HCT116 (cell line): Measurements from ENCODE around the gene GMEB2. TPM values are rescaled to one million over a fixed set of nuclear protein-coding genes. Genes with fewer than 3 reads are reported as not detected.

Experiments
- ATAC-seq: fragments of 200-7000 bp; cut with Tn5 transposase; 2 replicates; pipeline ENCODE4 v1.9.1; 2020; ENCODE audit warnings: mild to moderate bottlenecking, moderate library complexity
- BruUV-seq: library from RNA; stranded (reverse); fragments of 400-500 nt; replicated peaks from 2 replicates; lab custom pipeline; 2021; lab: Mats Ljungman, UMichigan
- CTCF ChIA-PET: fragments of 300-600 bp; sonication (Branson Sonifier 250); formaldehyde crosslinking; loops from one replicate; lab custom pipeline; 2021; ENCODE audit warnings: antibody characterized with exemption; lab: Charles Lee
- POLR2A ChIA-PET: fragments of 300-600, 350-600 bp; sonication (Branson Sonifier 250); formaldehyde crosslinking; loops from one replicate; lab custom pipeline; 2021; ENCODE audit warnings: antibody characterized with exemption; lab: Charles Lee
- RAD21 ChIA-PET, 2 experiments: fragments of 300-600 bp; sonication (Branson Sonifier 250); formaldehyde crosslinking; loops; one replicate each; lab custom pipeline; 2023; ENCODE audit warnings: low total read pairs in 2 of 2; ENCODE audit not compliant: uncharacterized antibody in 2 of 2, unreplicated experiment in 2 of 2, low non-redundant PET in 1 of 2; lab: Charles Lee
- DNase-seq: peaks from one replicate; pipeline ENCODE4 v3.0.0-alpha.2; 2010; ENCODE audit warnings: low read depth, low spot score
- H2AFZ ChIP-seq: fragments of 200-600 bp; shearing (Covaris generic), sonication (generic); 2 replicates; pipeline ENCODE4 v1.6.1; 2017; ENCODE audit warnings: low read depth, mixed run types, mixed read lengths, antibody characterized with exemption, low read length; ENCODE audit not compliant: poor library complexity, severe bottlenecking
- H3K27ac ChIP-seq: 2 replicates; pipeline ENCODE4 v1.5.1; 2012; ENCODE audit warnings: low read depth, low read length
- H3K27me3 ChIP-seq: fragments of 200-600 bp; sonication (generic); 2 replicates; pipeline ENCODE4 v1.6.1; 2016; ENCODE audit warnings: mixed run types, low read length, mixed read lengths; ENCODE audit not compliant: insufficient read depth
- H3K36me3 ChIP-seq, 2 experiments: fragments of 200-500 bp in 1 of 2; fragments of 200-600 bp in 1 of 2; sonication (Bioruptor generic) in 1 of 2; sonication (generic) in 1 of 2; 2 replicates each; pipeline versions ENCODE4 v1.5.1 to v1.6.1; 2014 to 2016; ENCODE audit warnings: low read length in 2 of 2, inconsistent platforms in 1 of 2, mixed read lengths in 1 of 2, mixed run types in 1 of 2; ENCODE audit not compliant: insufficient read depth in 2 of 2, control insufficient read depth in 1 of 2
- H3K4me1 ChIP-seq, 2 experiments: fragments of 200-600 bp in 1 of 2; sonication (generic) in 1 of 2; 2 replicates each; pipeline versions ENCODE4 v1.5.1 to v1.6.1; 2012 to 2017; ENCODE audit warnings: low read length in 2 of 2, inconsistent platforms in 1 of 2, mild to moderate bottlenecking in 1 of 2, mixed read lengths in 1 of 2, mixed run types in 1 of 2, moderate library complexity in 1 of 2; ENCODE audit not compliant: insufficient read depth in 2 of 2, control insufficient read depth in 1 of 2
- H3K4me2 ChIP-seq: fragments of 200-600 bp; sonication (generic); 2 replicates; pipeline ENCODE4 v1.6.1; 2017; ENCODE audit warnings: mixed run types, low read length, mixed read lengths
- H3K4me3 ChIP-seq, 2 experiments: fragments of 200-600 bp in 1 of 2; sonication (generic) in 1 of 2; replicated peaks in 1 of 2; 2 replicates each; pipeline ENCODE4 v1.5.1; 2011 to 2016; ENCODE audit warnings: low read length in 2 of 2, control low read depth in 1 of 2, low read depth in 1 of 2, mild to moderate bottlenecking in 1 of 2, mixed read lengths in 1 of 2, mixed run types in 1 of 2
- H3K79me2 ChIP-seq: fragments of 200-600 bp; sonication (generic); 2 replicates; pipeline ENCODE4 v1.6.1; 2017; ENCODE audit warnings: mild to moderate bottlenecking, mixed run types, low read length, moderate library complexity, mixed read lengths; ENCODE audit not compliant: insufficient read depth
- H3K9ac ChIP-seq: fragments of 200-600 bp; sonication (generic); 2 replicates; pipeline ENCODE4 v1.6.1; 2016; ENCODE audit warnings: low read length, mixed read lengths
- H3K9me2 ChIP-seq: fragments of 200-600 bp; sonication (generic), shearing (Covaris generic); 2 replicates; pipeline ENCODE4 v1.6.1; 2017; ENCODE audit warnings: mixed run types, mild to moderate bottlenecking, moderate library complexity; ENCODE audit not compliant: insufficient read depth
- H3K9me3 ChIP-seq, 2 experiments: fragments of 200-500 bp in 1 of 2; fragments of 200-600 bp in 1 of 2; sonication (Bioruptor generic) in 1 of 2; sonication (generic) in 1 of 2; 2 replicates each; pipeline ENCODE4 v1.6.1; 2014 to 2017; ENCODE audit warnings: low read length in 2 of 2, mixed read lengths in 2 of 2, inconsistent platforms in 1 of 2, low read depth in 1 of 2, mild to moderate bottlenecking in 1 of 2, mixed run types in 1 of 2, moderate library complexity in 1 of 2; ENCODE audit not compliant: control insufficient read depth in 1 of 2, insufficient read depth in 1 of 2
- H4K20me1 ChIP-seq: fragments of 200-600 bp; sonication (generic), shearing (Covaris generic); 2 replicates; pipeline ENCODE4 v1.6.1; 2017; ENCODE audit warnings: mixed run types, mild to moderate bottlenecking, moderate library complexity; ENCODE audit not compliant: insufficient read depth
- CBX3 ChIP-seq: IDR thresholded peaks from 2 replicates; pipeline ENCODE4 v1.6.1; 2012; ENCODE audit warnings: low read depth
- EZH2phosphoT487 ChIP-seq: fragments of 200-600 bp; IDR thresholded peaks from 2 replicates; pipeline ENCODE4 v1.6.1; 2018; ENCODE audit warnings: antibody characterized with exemption, borderline replicate concordance
- POLR2A ChIP-seq: IDR thresholded peaks from 2 replicates; pipeline ENCODE4 v1.7.0; 2011; ENCODE audit warnings: borderline replicate concordance; ENCODE audit not compliant: insufficient read depth, insufficient read length; ENCODE audit errors: extremely low read depth
- POLR2AphosphoS5 ChIP-seq: IDR thresholded peaks from 2 replicates; pipeline ENCODE4 v1.6.1; 2011; ENCODE audit warnings: mild to moderate bottlenecking, low read depth, low read length, moderate library complexity
- RAD21 ChIP-seq: IDR thresholded peaks from 2 replicates; pipeline ENCODE4 v1.6.1; 2012; ENCODE audit warnings: low read depth, mild to moderate bottlenecking
- TCF7L2 ChIP-seq: IDR thresholded peaks from 2 replicates; pipeline ENCODE4 v1.7.0; 2011; ENCODE audit warnings: borderline replicate concordance, inconsistent platforms; ENCODE audit not compliant: insufficient read depth, insufficient read length; ENCODE audit errors: extremely low read depth
- YY1 ChIP-seq: IDR thresholded peaks from 2 replicates; pipeline ENCODE4 v1.6.1; 2011; ENCODE audit warnings: low read length, low read depth, moderate library complexity, mild to moderate bottlenecking; ENCODE audit not compliant: insufficient replicate concordance; ENCODE audit errors: extremely low read depth
- ZFX ChIP-seq: fragments of 450-650 bp; IDR thresholded peaks from 2 replicates; pipeline ENCODE4 v1.6.1; 2017
- intact Hi-C: fragments of 100-400 bp; cut with micrococcal nuclease; formaldehyde crosslinking; loops from 2 replicates; pipeline ENCODE4 v1.10.0; 2022
- total RNA-seq: library from RNA; stranded (reverse); gene quantifications from one replicate; pipeline ENCODE4 v1.2.1, GENCODE V29; 2021; ENCODE audit not compliant: unreplicated experiment
- TF ChIP-seq, protein P1 (sequence below): IDR thresholded peaks from 2 replicates; pipeline ENCODE4 v1.6.1; 2011; ENCODE audit warnings: mild to moderate bottlenecking, low read length, moderate library complexity; ENCODE audit not compliant: insufficient replicate concordance; ENCODE audit errors: extremely low read depth
- TF ChIP-seq, protein P2 (sequence below), 3 experiments: fragments of 200-600 bp in 1 of 3; sonication (generic) in 1 of 3; IDR thresholded peaks in 2 of 3; conservative IDR thresholded peaks in 1 of 3; 2 replicates each; pipeline ENCODE4 v1.5.1; 2012 to 2017; ENCODE audit warnings: low read depth in 2 of 3, low read length in 2 of 3, antibody characterized with exemption in 1 of 3, borderline replicate concordance in 1 of 3, control low read depth in 1 of 3, mild to moderate bottlenecking in 1 of 3, mixed read lengths in 1 of 3, mixed run types in 1 of 3, moderate library complexity in 1 of 3; ENCODE audit not compliant: insufficient read depth in 1 of 3
- TF ChIP-seq, protein P3 (sequence below): IDR thresholded peaks from 2 replicates; pipeline ENCODE4 v1.6.1; 2012; ENCODE audit warnings: low read depth

GMEB2 gene
- total RNA-seq, 1 experiment from 2014 or later, result 13.9 TPM

DNA sequence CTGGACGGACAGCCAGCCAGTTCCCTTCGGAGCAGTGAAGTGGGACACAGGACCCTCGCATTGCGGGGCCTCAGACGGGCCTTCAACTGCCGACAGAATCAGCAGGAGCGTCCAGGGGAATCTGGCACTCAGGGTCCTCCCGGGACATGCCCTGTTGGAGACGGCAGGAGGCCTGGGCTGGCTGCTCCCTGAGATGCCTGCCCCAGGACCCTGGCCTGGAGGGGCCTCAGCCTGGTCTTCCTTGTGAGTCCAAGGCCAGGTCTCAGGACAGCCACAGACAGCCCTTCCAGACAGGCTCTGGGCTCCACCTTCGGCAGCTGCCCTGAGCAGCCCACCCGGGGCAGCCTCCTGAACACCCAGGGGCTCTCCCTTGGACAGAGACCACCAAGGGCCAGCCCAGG, 38.3 kb downstream of the GMEB2 start:
- ATAC-seq (no peak), DNase-seq (no peak)
- ChIA-PET RAD21 (no interaction called here), CTCF (no interaction called here), POLR2A (no interaction called here)
- intact Hi-C loops, result no loop called here
- H3K27me3 ChIP-seq, result no peaks in the 10 kb centered on the region
- no peaks in the 10 kb centered on the region for H3K79me2 ChIP-seq
- H3K4me2 ChIP-seq, result no peak overlapping the region
- H3K9me2 ChIP-seq, result no peaks in the 10 kb centered on the region
- no peak overlapping the region for H3K9ac ChIP-seq
- no peaks in the 10 kb centered on the region for H3K36me3 ChIP-seq
- BruUV-seq, result no TSS peak
- no peaks in the 10 kb centered on the region for H3K9me3 ChIP-seq
- no peak overlapping the region for H3K4me3 ChIP-seq
- H3K4me1 ChIP-seq, result no peaks in the 10 kb centered on the region
- TF ChIP-seq YY1 (no peak), CBX3 (no peak), ZFX (no peak), POLR2AphosphoS5 (no peak), TCF7L2 (no peak), EZH2phosphoT487 (no peak), POLR2A (no peak), RAD21 (no peak)
- TF ChIP-seq, protein P1, sequence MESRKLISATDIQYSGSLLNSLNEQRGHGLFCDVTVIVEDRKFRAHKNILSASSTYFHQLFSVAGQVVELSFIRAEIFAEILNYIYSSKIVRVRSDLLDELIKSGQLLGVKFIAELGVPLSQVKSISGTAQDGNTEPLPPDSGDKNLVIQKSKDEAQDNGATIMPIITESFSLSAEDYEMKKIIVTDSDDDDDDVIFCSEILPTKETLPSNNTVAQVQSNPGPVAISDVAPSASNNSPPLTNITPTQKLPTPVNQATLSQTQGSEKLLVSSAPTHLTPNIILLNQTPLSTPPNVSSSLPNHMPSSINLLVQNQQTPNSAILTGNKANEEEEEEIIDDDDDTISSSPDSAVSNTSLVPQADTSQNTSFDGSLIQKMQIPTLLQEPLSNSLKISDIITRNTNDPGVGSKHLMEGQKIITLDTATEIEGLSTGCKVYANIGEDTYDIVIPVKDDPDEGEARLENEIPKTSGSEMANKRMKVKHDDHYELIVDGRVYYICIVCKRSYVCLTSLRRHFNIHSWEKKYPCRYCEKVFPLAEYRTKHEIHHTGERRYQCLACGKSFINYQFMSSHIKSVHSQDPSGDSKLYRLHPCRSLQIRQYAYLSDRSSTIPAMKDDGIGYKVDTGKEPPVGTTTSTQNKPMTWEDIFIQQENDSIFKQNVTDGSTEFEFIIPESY, result no peak
- TF ChIP-seq, protein P2, sequence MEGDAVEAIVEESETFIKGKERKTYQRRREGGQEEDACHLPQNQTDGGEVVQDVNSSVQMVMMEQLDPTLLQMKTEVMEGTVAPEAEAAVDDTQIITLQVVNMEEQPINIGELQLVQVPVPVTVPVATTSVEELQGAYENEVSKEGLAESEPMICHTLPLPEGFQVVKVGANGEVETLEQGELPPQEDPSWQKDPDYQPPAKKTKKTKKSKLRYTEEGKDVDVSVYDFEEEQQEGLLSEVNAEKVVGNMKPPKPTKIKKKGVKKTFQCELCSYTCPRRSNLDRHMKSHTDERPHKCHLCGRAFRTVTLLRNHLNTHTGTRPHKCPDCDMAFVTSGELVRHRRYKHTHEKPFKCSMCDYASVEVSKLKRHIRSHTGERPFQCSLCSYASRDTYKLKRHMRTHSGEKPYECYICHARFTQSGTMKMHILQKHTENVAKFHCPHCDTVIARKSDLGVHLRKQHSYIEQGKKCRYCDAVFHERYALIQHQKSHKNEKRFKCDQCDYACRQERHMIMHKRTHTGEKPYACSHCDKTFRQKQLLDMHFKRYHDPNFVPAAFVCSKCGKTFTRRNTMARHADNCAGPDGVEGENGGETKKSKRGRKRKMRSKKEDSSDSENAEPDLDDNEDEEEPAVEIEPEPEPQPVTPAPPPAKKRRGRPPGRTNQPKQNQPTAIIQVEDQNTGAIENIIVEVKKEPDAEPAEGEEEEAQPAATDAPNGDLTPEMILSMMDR (IDR thresholded peaks at IDR 0.05 in 2 of 3, conservative IDR thresholded peaks at IDR 0.05 in 1 of 3; ENCODE audit: borderline replicate concordance in 1 of 3, insufficient read depth in 1 of 3, low read depth in 2 of 3, low read length in 2 of 3), result no peak
- TF ChIP-seq, protein P3, sequence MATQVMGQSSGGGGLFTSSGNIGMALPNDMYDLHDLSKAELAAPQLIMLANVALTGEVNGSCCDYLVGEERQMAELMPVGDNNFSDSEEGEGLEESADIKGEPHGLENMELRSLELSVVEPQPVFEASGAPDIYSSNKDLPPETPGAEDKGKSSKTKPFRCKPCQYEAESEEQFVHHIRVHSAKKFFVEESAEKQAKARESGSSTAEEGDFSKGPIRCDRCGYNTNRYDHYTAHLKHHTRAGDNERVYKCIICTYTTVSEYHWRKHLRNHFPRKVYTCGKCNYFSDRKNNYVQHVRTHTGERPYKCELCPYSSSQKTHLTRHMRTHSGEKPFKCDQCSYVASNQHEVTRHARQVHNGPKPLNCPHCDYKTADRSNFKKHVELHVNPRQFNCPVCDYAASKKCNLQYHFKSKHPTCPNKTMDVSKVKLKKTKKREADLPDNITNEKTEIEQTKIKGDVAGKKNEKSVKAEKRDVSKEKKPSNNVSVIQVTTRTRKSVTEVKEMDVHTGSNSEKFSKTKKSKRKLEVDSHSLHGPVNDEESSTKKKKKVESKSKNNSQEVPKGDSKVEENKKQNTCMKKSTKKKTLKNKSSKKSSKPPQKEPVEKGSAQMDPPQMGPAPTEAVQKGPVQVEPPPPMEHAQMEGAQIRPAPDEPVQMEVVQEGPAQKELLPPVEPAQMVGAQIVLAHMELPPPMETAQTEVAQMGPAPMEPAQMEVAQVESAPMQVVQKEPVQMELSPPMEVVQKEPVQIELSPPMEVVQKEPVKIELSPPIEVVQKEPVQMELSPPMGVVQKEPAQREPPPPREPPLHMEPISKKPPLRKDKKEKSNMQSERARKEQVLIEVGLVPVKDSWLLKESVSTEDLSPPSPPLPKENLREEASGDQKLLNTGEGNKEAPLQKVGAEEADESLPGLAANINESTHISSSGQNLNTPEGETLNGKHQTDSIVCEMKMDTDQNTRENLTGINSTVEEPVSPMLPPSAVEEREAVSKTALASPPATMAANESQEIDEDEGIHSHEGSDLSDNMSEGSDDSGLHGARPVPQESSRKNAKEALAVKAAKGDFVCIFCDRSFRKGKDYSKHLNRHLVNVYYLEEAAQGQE, result no peak
- H4K20me1 ChIP-seq, result no peaks in the 10 kb centered on the region
- H3K27ac ChIP-seq, result no peak overlapping the region
- H2AFZ ChIP-seq, result no peak overlapping the region
